SK-N-MC (cell line): ENCODE measurements around the gene TAF4.

ENCODE experiments used
- EZH2 ChIP-seq: fragments of 200-600 bp; sonication (generic); IDR thresholded peaks from one replicate; pipeline ENCODE4 v1.6.1; 2017; ENCODE audit warnings: antibody characterized with exemption
- FOXP2 ChIP-seq: optimal IDR thresholded peaks from 2 replicates; pipeline ENCODE3; 2011; ENCODE audit warnings: mild to moderate bottlenecking, moderate library complexity; ENCODE audit not compliant: insufficient read depth; ENCODE audit errors: extremely low read length, control extremely low read depth
- POLR2AphosphoS5 ChIP-seq: IDR thresholded peaks from 2 replicates; pipeline ENCODE4 v1.6.1; 2012; ENCODE audit warnings: mild to moderate bottlenecking, low read depth, low read length, borderline replicate concordance

GRCh38 chr20:61953037-61954021, 112.4 kb downstream of the TAF4 start:
- TF ChIP-seq POLR2AphosphoS5 (no peak), EZH2 (no peak), FOXP2 (no peak)
